ENCODE measurements around the gene CHCHD6. TPM values are rescaled to one million over a fixed set of nuclear protein-coding genes. Genes with fewer than 3 reads are reported as not detected.

CHCHD6 gene
- total and polyA plus RNA-seq, 12 donors, result 10.6 to 22.5 (median 17.6) TPM

DNA sequence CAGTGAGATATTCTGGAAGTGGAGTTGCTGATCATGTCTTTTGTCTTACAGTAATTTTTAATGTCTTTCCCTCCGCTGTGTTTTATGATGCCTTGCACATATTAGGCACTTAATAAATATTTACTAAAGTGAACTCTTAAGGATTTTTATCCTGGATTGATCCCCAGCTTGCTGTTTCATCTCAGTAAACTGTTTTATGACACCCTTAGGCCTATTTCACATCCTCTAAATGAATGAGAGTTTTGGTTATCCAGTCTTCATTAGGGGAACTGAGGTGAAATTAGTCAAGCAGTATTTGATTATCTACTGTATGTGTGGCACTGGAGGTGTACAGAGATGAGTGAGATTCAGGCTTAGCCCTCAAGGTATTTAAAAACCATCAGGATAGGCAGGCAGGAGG is 19.8 kb downstream of the CHCHD6 start:
- no peaks in the 10 kb centered on the region for H3K9me3 ChIP-seq (replicated peaks in 1 of 3)
- TF ChIP-seq POLR2A (IDR thresholded peaks at IDR 0.05), result no peak
- TF ChIP-seq, protein P1, sequence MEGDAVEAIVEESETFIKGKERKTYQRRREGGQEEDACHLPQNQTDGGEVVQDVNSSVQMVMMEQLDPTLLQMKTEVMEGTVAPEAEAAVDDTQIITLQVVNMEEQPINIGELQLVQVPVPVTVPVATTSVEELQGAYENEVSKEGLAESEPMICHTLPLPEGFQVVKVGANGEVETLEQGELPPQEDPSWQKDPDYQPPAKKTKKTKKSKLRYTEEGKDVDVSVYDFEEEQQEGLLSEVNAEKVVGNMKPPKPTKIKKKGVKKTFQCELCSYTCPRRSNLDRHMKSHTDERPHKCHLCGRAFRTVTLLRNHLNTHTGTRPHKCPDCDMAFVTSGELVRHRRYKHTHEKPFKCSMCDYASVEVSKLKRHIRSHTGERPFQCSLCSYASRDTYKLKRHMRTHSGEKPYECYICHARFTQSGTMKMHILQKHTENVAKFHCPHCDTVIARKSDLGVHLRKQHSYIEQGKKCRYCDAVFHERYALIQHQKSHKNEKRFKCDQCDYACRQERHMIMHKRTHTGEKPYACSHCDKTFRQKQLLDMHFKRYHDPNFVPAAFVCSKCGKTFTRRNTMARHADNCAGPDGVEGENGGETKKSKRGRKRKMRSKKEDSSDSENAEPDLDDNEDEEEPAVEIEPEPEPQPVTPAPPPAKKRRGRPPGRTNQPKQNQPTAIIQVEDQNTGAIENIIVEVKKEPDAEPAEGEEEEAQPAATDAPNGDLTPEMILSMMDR (IDR thresholded peaks at IDR 0.05), result no peak
- 89 to 100% (median 94%) methylated on average over 1 of the region's 1 CpG for WGBS, 4 donors
- DNase-seq, result no peak
- no peak overlapping the region for H3K27ac ChIP-seq
- no peaks in the 10 kb centered on the region for H3K36me3 ChIP-seq (replicated peaks in 1 of 2)
- intact Hi-C loops (cut with DNase I), result no loop called here
- no peak overlapping the region for H3K4me3 ChIP-seq
- H3K27me3 ChIP-seq, result no peaks in the 10 kb centered on the region
- no peaks in the 10 kb centered on the region for H3K4me1 ChIP-seq (replicated peaks in 1 of 2)

GRCh38 chr3:126728680-126729079 is 24.6 kb downstream of the CHCHD6 start:
- Histone ChIP-seq H3K9me3 (replicated peaks in 1 of 3) (no peaks in the 10 kb centered on the region), H3K27ac (no peak overlapping the region), H3K27me3 (no peaks in the 10 kb centered on the region), H3K4me3 (no peak overlapping the region), H3K4me1 (replicated peaks in 1 of 2) (no peaks in the 10 kb centered on the region), H3K36me3 (replicated peaks in 1 of 2) (no peaks in the 10 kb centered on the region)
- no peak for DNase-seq
- TF ChIP-seq, protein P1 (IDR thresholded peaks at IDR 0.05), result no peak
- TF ChIP-seq POLR2A (IDR thresholded peaks at IDR 0.05), result no peak
- intact Hi-C loops (cut with DNase I), result no loop called here
- 93 to 100% (median 97%) methylated on average over 1 of the region's 1 CpG for WGBS, 4 donors

GRCh38 chr3:126730376-126730775 is 26.3 kb downstream of the CHCHD6 start:
- peak in 1 of 7 donors; percentile 47 for DNase-seq
- intact Hi-C loops (cut with DNase I), result no loop called here
- Histone ChIP-seq H3K27ac (no peak overlapping the region), H3K4me1 (replicated peaks in 1 of 2) (no peaks in the 10 kb centered on the region), H3K36me3 (replicated peaks in 1 of 2) (no peaks in the 10 kb centered on the region), H3K27me3 (no peaks in the 10 kb centered on the region), H3K9me3 (replicated peaks in 1 of 3) (no peaks in the 10 kb centered on the region), H3K4me3 (no peak overlapping the region)
- WGBS, 4 donors, result 90 to 99% (median 95%) methylated on average over 4 to 7 of the region's 7 CpGs
- no peak for TF ChIP-seq POLR2A (IDR thresholded peaks at IDR 0.05)
- TF ChIP-seq, protein P1 (IDR thresholded peaks at IDR 0.05), result no peak

- peak in 4 of 7 donors; percentile 24 to 52 (median 30) for DNase-seq
- Histone ChIP-seq H3K9me3 (replicated peaks in 1 of 3) (no peaks in the 10 kb centered on the region), H3K36me3 (replicated peaks in 1 of 2) (no peaks in the 10 kb centered on the region), H3K27me3 (no peaks in the 10 kb centered on the region), H3K4me1 (replicated peaks in 1 of 2) (no peaks in the 10 kb centered on the region), H3K27ac (no peak overlapping the region), H3K4me3 (no peak overlapping the region)
- WGBS, 4 donors, result 60 to 84% (median 69%) methylated on average over 3 of the region's 3 CpGs
- TF ChIP-seq POLR2A (IDR thresholded peaks at IDR 0.05), result no peak
- TF ChIP-seq, protein P1 (IDR thresholded peaks at IDR 0.05), result no peak
- intact Hi-C loops (cut with DNase I), result no loop called here
Measured at GRCh38 chr3:126731044-126731443, 27.0 kb downstream of the CHCHD6 start.

Data from adrenal gland (tissue), 12 donors.